Calu3 (cell line): ENCODE data around the gene ARMC7. TPM values are rescaled to one million over a fixed set of nuclear protein-coding genes. Genes with fewer than 3 reads are reported as not detected.
A peak's percentile ranks its signal among the peaks of the same experiment; 100 is the strongest.

Experiments used
- Bru-seq: library from RNA; stranded (reverse); fragments of 400-500 nt; gene quantifications from one replicate; lab custom pipeline; 2021; lab: Mats Ljungman, UMichigan
- BruChase-seq, 2 experiments: library from RNA; stranded (reverse); fragments of 400-500 nt; gene quantifications; one replicate each; lab custom pipeline; 2021; lab: Mats Ljungman, UMichigan
- BruUV-seq: library from RNA; stranded (reverse); fragments of 400-500 nt; replicated peaks from 2 replicates; lab custom pipeline; 2021; lab: Mats Ljungman, UMichigan
- CTCF ChIA-PET: fragments of 300-600 bp; sonication (Branson Sonifier 250); formaldehyde crosslinking; loops from one replicate; lab custom pipeline; 2022; ENCODE audit warnings: antibody characterized with exemption; lab: Charles Lee
- DNase-seq: peaks from one replicate; pipeline ENCODE4 v3.0.0; 2022
- H3K27ac Mint-ChIP-seq: one replicate; pipeline ENCODE4 v1.8.0; 2022; ENCODE audit warnings: mixed read lengths; ENCODE audit not compliant: unreplicated experiment
- H3K27me3 Mint-ChIP-seq: one replicate; pipeline ENCODE4 v1.8.0; 2022; ENCODE audit warnings: mixed read lengths; ENCODE audit not compliant: unreplicated experiment
- H3K36me3 Mint-ChIP-seq: one replicate; pipeline ENCODE4 v1.8.0; 2022; ENCODE audit warnings: mild to moderate bottlenecking, moderate library complexity, mixed read lengths; ENCODE audit not compliant: insufficient read depth, unreplicated experiment
- H3K4me1 Mint-ChIP-seq: one replicate; pipeline ENCODE4 v1.8.0; 2022; ENCODE audit warnings: mild to moderate bottlenecking, low read depth, mixed read lengths; ENCODE audit not compliant: unreplicated experiment
- H3K4me3 Mint-ChIP-seq: one replicate; pipeline ENCODE4 v1.8.0; 2022; ENCODE audit warnings: mild to moderate bottlenecking, low read depth, moderate library complexity, mixed read lengths; ENCODE audit not compliant: unreplicated experiment
- H3K9me3 Mint-ChIP-seq: one replicate; pipeline ENCODE4 v1.8.0; 2022; ENCODE audit warnings: low read depth, mixed read lengths; ENCODE audit not compliant: unreplicated experiment
- intact Hi-C: fragments of 100-400 bp; cut with micrococcal nuclease; formaldehyde crosslinking; loops from one replicate; pipeline ENCODE4 v1.10.0; 2022; ENCODE audit not compliant: unreplicated experiment
- long read RNA-seq: library from polyadenylated mRNA; stranded (forward); transcript quantifications from one replicate; pipeline ENCODE4 v2.0.0, GENCODE V29; 2022
- total RNA-seq: library from RNA; stranded (reverse); gene quantifications from 2 replicates; pipeline ENCODE4 v1.2.3, GENCODE V29; 2022
- TF ChIP-seq, protein P1 (sequence below): fragments of 200-600 bp; IDR thresholded peaks from one replicate; pipeline ENCODE4 v1.8.0; 2022; ENCODE audit warnings: antibody characterized with exemption; ENCODE audit not compliant: unreplicated experiment

Gene ARMC7
- total RNA-seq (18.6 and 19.8 TPM in 2 replicates), Bru-seq, nascent RNA (percentile 65 among the genes with signal in this experiment), BruChase-seq, experiment 1, labeled RNA remaining after a 6-hour chase (percentile 76 among the genes with signal in this experiment), BruChase-seq, experiment 2, labeled RNA remaining after a 2-hour chase (percentile 72 among the genes with signal in this experiment)
- long read RNA-seq, partial matches to known transcripts = 0 of 8 reads
- long read RNA-seq, other reads (novel, unspliced or antisense) = 5 of 8 reads

DNA sequence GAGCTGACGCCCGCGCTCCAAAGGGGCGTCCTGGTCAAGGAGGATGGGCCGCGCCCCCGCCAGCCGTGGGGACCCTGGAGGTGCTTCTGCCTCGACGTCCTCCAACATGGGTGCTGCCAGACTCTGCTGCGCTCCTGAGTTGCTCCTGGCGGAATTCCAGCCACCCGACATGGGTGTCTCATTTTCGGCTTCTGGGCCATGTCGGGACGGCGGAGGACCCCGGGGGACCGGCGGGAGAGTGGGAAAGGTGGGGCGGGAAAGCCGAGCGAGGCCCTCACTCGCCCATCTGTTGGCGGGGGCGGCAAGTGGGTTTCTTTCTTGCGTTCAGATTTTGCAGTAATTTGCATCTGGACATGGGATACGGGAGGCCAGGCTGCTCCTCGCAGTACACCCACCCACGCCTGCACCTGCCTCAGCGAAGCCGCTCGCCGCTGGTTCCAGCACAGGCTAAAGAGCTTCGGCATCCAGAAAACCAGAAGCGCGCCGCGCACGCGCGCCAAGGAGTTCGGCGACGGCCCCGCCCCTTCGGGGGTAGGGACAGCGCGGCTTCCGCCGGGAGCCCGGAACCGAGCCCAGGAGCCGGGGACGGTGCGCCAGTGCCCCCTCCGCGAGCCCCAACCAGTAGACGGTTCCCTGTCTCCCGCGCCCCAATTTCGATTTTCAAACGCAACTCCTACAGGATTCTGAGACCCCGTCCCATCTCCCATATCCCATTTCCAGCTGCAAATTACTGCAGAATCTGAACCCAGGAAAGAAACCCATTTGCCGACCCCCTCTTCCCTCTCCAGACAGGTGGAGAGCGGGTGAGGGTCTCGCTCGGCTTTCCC is at the start of gene ARMC7:
Gene ARMC7, plus strand, starts transcription at position 563 of the 827 bp plus-strand sequence. CDS start 320 bp downstream, outside the sequence.
- TF ChIP-seq, protein P1, sequence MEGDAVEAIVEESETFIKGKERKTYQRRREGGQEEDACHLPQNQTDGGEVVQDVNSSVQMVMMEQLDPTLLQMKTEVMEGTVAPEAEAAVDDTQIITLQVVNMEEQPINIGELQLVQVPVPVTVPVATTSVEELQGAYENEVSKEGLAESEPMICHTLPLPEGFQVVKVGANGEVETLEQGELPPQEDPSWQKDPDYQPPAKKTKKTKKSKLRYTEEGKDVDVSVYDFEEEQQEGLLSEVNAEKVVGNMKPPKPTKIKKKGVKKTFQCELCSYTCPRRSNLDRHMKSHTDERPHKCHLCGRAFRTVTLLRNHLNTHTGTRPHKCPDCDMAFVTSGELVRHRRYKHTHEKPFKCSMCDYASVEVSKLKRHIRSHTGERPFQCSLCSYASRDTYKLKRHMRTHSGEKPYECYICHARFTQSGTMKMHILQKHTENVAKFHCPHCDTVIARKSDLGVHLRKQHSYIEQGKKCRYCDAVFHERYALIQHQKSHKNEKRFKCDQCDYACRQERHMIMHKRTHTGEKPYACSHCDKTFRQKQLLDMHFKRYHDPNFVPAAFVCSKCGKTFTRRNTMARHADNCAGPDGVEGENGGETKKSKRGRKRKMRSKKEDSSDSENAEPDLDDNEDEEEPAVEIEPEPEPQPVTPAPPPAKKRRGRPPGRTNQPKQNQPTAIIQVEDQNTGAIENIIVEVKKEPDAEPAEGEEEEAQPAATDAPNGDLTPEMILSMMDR = no peak
- BruUV-seq = TSS peak; percentile 84
- H3K9me3 Mint-ChIP-seq = no peaks in the 10 kb centered on the region
- H3K27ac Mint-ChIP-seq = peak within 1 kb of the TSS; percentile 94
- intact Hi-C loops = loop anchor here (5.0 kb wide), 2 partner anchors 63 to 303 kb away; no protein-coding TSS in a partner anchor
- peaks cover 96% of the 10 kb centered on the region for H3K36me3 Mint-ChIP-seq
- no peaks in the 10 kb centered on the region for H3K27me3 Mint-ChIP-seq
- peaks cover 33% of the 10 kb centered on the region for H3K4me1 Mint-ChIP-seq
- peak; percentile 95 for DNase-seq
- peak within 1 kb of the TSS; percentile 85 for H3K4me3 Mint-ChIP-seq
- CTCF ChIA-PET = interaction anchor here (0.6 to 1.5 kb wide), 9 partner anchors 11 to 241 kb away, joined by 3 to 6 read pairs (median 4); partner anchors contain the start of gene MRPL58

DNA sequence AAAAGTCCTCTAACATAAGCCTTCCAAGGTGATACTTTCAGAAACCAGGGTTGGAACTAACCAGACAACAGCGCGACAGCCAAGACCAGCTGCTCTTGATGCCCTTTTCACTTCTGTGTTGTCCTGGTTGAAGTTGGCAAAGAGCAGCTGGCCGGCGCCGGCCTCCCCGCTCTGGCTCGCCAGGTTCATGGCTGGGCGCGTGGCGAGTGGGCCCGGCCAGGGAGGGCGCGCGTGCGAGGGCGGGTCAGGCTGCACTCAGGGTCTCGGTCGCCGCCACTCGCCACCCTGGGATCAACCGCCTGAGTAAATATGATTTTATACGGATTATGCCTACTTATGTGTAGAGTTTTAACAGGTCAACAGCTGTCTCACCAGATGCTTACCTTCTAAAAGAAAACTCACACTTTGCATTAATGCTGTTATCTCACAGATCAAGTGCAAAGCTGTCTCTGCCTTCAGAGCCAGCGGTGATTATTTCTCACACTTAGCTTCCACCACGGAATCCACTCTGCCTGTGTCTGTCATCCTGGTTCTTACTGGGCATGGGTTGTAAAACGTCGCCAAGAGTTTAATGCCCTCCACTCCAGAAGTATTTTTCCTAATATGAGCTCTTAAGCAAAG is 49.2 kb upstream of the ARMC7 start:
- Mint-ChIP-seq H3K36me3 (peaks cover 38% of the 10 kb centered on the region), H3K9me3 (no peaks in the 10 kb centered on the region), H3K4me1 (no peaks in the 10 kb centered on the region), H3K27me3 (no peaks in the 10 kb centered on the region), H3K27ac (no peak overlapping the region), H3K4me3 (no peak overlapping the region)
- intact Hi-C loops = no loop called here
- no TSS peak for BruUV-seq
- TF ChIP-seq, protein P1 = no peak
- DNase-seq = no peak
- CTCF ChIA-PET = interaction anchor here (0.8 to 1.4 kb wide), 11 partner anchors 27 to 141 kb away, joined by 3 to 6 read pairs (median 4); partner anchors contain the start of genes ARMC7 and SLC16A5

DNA sequence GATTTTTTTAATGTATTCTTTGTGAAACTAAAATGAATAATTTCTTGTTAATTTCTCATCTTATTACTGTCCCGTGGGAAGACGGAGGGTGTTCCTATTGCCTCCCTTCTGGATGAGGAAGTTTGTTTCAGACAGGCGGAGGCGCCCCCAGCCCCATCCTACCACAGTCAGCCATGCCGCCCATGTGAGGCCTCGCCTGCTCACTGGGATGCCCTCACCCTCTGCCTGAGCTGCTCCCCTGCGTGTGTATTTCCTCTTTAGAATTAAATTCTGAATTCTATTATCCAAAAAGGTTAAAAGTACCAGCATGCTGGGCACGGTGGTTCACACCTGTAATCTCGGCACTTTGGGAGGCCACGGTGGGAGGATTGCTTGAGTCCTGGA is 48.7 kb upstream of the ARMC7 start:
- DNase-seq = no peak
- no TSS peak for BruUV-seq
- Mint-ChIP-seq H3K9me3 (no peaks in the 10 kb centered on the region), H3K4me1 (no peaks in the 10 kb centered on the region), H3K4me3 (no peak overlapping the region), H3K27me3 (no peaks in the 10 kb centered on the region), H3K27ac (no peak overlapping the region), H3K36me3 (peaks cover 38% of the 10 kb centered on the region)
- intact Hi-C loops = no loop called here
- TF ChIP-seq, protein P1 = no peak
- CTCF ChIA-PET = interaction anchor here (1.3 to 1.4 kb wide), 2 partner anchors 45 to 53 kb away, joined by 4 read pairs; no protein-coding TSS in a partner anchor

DNA sequence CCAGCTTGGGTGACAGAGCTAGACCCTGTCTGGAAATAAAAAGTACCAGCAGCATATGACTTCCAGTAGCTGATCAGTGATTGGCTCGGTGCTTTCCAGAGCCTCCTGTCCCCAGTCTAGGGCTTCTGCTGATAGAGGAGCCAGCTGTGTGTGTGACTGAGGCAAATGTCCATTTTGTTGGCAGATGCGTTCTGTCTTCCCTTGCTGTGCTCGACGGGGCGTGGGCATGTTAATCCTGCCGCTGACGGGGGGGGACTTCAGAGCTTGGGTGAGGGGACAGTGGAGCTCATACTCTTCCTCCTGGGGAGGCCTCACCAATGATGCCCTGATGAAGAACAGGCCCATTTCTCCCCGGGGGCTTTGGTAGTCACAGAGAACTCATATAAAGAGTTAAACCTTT is 48.2 kb upstream of the ARMC7 start:
- no peak overlapping the region for H3K4me3 Mint-ChIP-seq
- TF ChIP-seq, protein P1 = no peak
- no peaks in the 10 kb centered on the region for H3K27me3 Mint-ChIP-seq
- DNase-seq = no peak
- H3K9me3 Mint-ChIP-seq = no peaks in the 10 kb centered on the region
- H3K27ac Mint-ChIP-seq = no peak overlapping the region
- no peaks in the 10 kb centered on the region for H3K4me1 Mint-ChIP-seq
- intact Hi-C loops = no loop called here
- no TSS peak for BruUV-seq
- CTCF ChIA-PET = interaction anchor here (1.0 kb wide), 1 partner anchor 8 kb away, joined by 3 read pairs; no protein-coding TSS in a partner anchor
- peaks cover 39% of the 10 kb centered on the region for H3K36me3 Mint-ChIP-seq
